Testis (tissue), 3 donors: ENCODE results near the gene URB1. TPM values are rescaled to one million over a fixed set of nuclear protein-coding genes. Genes with fewer than 3 reads are reported as not detected.

ENCODE experiments used
- DNase-seq: peaks from one replicate; pipeline ENCODE4 v3.0.0-alpha.2; 2019
- H3K27ac ChIP-seq, 2 donors: fragments of 200-600 bp; sonication (generic); one replicate each; pipeline ENCODE4 v1.5.1; 2019
- H3K27me3 ChIP-seq: fragments of 200-600 bp; sonication (generic); one replicate; pipeline ENCODE4 v1.5.1; 2019
- H3K36me3 ChIP-seq: fragments of 200-600 bp; sonication (generic); one replicate; pipeline ENCODE4 v1.5.1; 2017; ENCODE audit warnings: low read depth; ENCODE audit errors: missing control alignments
- H3K4me1 ChIP-seq: fragments of 200-600 bp; sonication (generic); one replicate; pipeline ENCODE4 v1.5.1; 2019
- H3K4me3 ChIP-seq, 2 donors: fragments of 200-600 bp; sonication (generic); one replicate each; pipeline ENCODE4 v1.5.1; 2017 to 2019
- H3K9me3 ChIP-seq: fragments of 200-600 bp; sonication (generic); one replicate; pipeline ENCODE4 v1.5.1; 2017
- CTCF ChIP-seq, 3 experiments: fragments of 450-650 bp in 2 of 3; fragments of 200-600 bp in 1 of 3; sonication (generic) in 1 of 3; IDR thresholded peaks; one replicate each; pipeline ENCODE4 v1.5.1; 2016 to 2019; ENCODE audit warnings: antibody characterized with exemption in 3 of 3, mild to moderate bottlenecking in 2 of 3, moderate library complexity in 1 of 3
- POLR2A ChIP-seq: fragments of 450-650 bp; IDR thresholded peaks from one replicate; pipeline ENCODE4 v1.6.1; 2017; ENCODE audit warnings: antibody characterized with exemption, mild to moderate bottlenecking, moderate library complexity
- WGBS, 2 donors: methylation state at CpG; one replicate each; pipeline ENCODE4 v1.1.5; 2018; 5-methylcytosine and 5-hydroxymethylcytosine counted together
- intact Hi-C: fragments of 100-400 bp; cut with DNase I; formaldehyde crosslinking; loops from one replicate; pipeline ENCODE4 v1.15.1; 2023; ENCODE audit warnings: low total_unique reads
- polyA plus RNA-seq: library from polyadenylated mRNA; stranded (reverse); fragments of 350-450 nt; fragmentation: Illumina TruSeq; extraction: RNeasy Lipid Tissue Mini Kit (QIAGEN cat#74804); gene quantifications from one replicate; pipeline ENCODE4 v1.2.3, GENCODE V29; 2014; ENCODE audit warnings: low read depth, low replicate concordance; ENCODE audit not compliant: insufficient read depth
- total RNA-seq, 2 donors: library from RNA; depleted of rRNA; stranded (reverse); fragments of >200 nt; gene quantifications; one replicate each; pipeline ENCODE4 v1.2.3, GENCODE V29; 2016

Gene URB1
- total and polyA plus RNA-seq, 3 donors from 2014 or later = 16.6 to 41.4 (median 38.8) TPM

GRCh38 chr21:32301596-32301995 is 91.2 kb downstream of the URB1 start:
- Histone ChIP-seq H3K4me3 (no peak overlapping the region), H3K27me3 (no peaks in the 10 kb centered on the region), H3K36me3 (no peaks in the 10 kb centered on the region), H3K27ac (no peak overlapping the region), H3K4me1 (peaks cover 4% of the 10 kb centered on the region), H3K9me3 (no peaks in the 10 kb centered on the region)
- WGBS, 2 donors = 75 to 80% methylated on average over 2 of the region's 2 CpGs
- DNase-seq = no peak
- TF ChIP-seq POLR2A = no peak
- TF ChIP-seq CTCF (IDR thresholded peaks at IDR 0.05) = no peak
- intact Hi-C loops = no loop called here

- H3K4me3 ChIP-seq = no peak overlapping the region
- no peaks in the 10 kb centered on the region for H3K36me3 ChIP-seq
- no peak for TF ChIP-seq CTCF (IDR thresholded peaks at IDR 0.05)
- TF ChIP-seq POLR2A = no peak
- H3K4me1 ChIP-seq = peaks cover 4% of the 10 kb centered on the region
- H3K9me3 ChIP-seq = no peaks in the 10 kb centered on the region
- no peak for DNase-seq
- intact Hi-C loops = no loop called here
- H3K27ac ChIP-seq = no peak overlapping the region
- 82 to 85% methylated on average over 41 of the region's 41 CpGs for WGBS, 2 donors
- no peaks in the 10 kb centered on the region for H3K27me3 ChIP-seq
Observed at GRCh38 chr21:32300117-32300681, 92.6 kb downstream of the URB1 start.

- H3K4me3 ChIP-seq = no peak overlapping the region
- no peaks in the 10 kb centered on the region for H3K36me3 ChIP-seq
- no peak overlapping the region for H3K27ac ChIP-seq
- H3K4me1 ChIP-seq = peaks cover 4% of the 10 kb centered on the region
- intact Hi-C loops = no loop called here
- no peaks in the 10 kb centered on the region for H3K9me3 ChIP-seq
- DNase-seq = no peak
- TF ChIP-seq POLR2A (no peak), CTCF (IDR thresholded peaks at IDR 0.05) (no peak)
- no peaks in the 10 kb centered on the region for H3K27me3 ChIP-seq
- 63 to 69% methylated on average over 6 of the region's 6 CpGs for WGBS, 2 donors
Observed at GRCh38 chr21:32299695-32300094, 93.1 kb downstream of the URB1 start.

GRCh38 chr21:32298658-32299081 is 94.1 kb downstream of the URB1 start, which contains the start of gene MRAP:
TSS of gene MRAP (plus strand) at chr21:32298855. CDS start at chr21:32298972, 117 bp downstream.
- Histone ChIP-seq H3K27me3 (no peaks in the 10 kb centered on the region), H3K4me1 (peaks cover 4% of the 10 kb centered on the region), H3K27ac (no peak within 1 kb of the TSS), H3K4me3 (no peak within 1 kb of the TSS), H3K9me3 (no peaks in the 10 kb centered on the region), H3K36me3 (no peaks in the 10 kb centered on the region)
- no peak for TF ChIP-seq CTCF (IDR thresholded peaks at IDR 0.05)
- no peak for TF ChIP-seq POLR2A
- no peak for DNase-seq
- intact Hi-C loops = no loop called here
- WGBS, 2 donors = 59 to 72% methylated on average over 10 to 14 of the region's 14 CpGs

- Histone ChIP-seq H3K27me3 (no peaks in the 10 kb centered on the region), H3K36me3 (no peaks in the 10 kb centered on the region), H3K4me1 (peaks cover 4% of the 10 kb centered on the region), H3K9me3 (no peaks in the 10 kb centered on the region), H3K4me3 (no peak overlapping the region), H3K27ac (no peak overlapping the region)
- no peak for DNase-seq
- intact Hi-C loops = no loop called here
- no peak for TF ChIP-seq CTCF (IDR thresholded peaks at IDR 0.05)
- no peak for TF ChIP-seq POLR2A
- WGBS, 2 donors = 71 to 83% methylated on average over 6 of the region's 6 CpGs
Observed at GRCh38 chr21:32298148-32298559, 94.7 kb downstream of the URB1 start.
